IMR-90 (cell line): Measurements from ENCODE around the gene CDX2.

ENCODE experiments used
- BHLHE40 ChIP-seq: fragments of 150-350 bp; IDR thresholded peaks from 2 replicates; pipeline ENCODE4 v1.6.1; 2016; ENCODE audit warnings: mild to moderate bottlenecking, low read depth, low read length
- CEBPB ChIP-seq: IDR thresholded peaks from 2 replicates; pipeline ENCODE4 v1.6.1; 2012; ENCODE audit warnings: low read depth, low read length, improper control_type of control experiment
- MAFK ChIP-seq: IDR thresholded peaks from 2 replicates; pipeline ENCODE4 v1.6.1; 2012; ENCODE audit warnings: low read depth, low read length, improper control_type of control experiment
- MXI1 ChIP-seq: IDR thresholded peaks from 2 replicates; pipeline ENCODE4 v1.6.1; 2012; ENCODE audit warnings: low read depth, mild to moderate bottlenecking, low read length, moderate library complexity, borderline replicate concordance
- NFE2L2 ChIP-seq: fragments of 150-350 bp; IDR thresholded peaks from 2 replicates; pipeline ENCODE4 v1.6.1; 2016; ENCODE audit warnings: low read depth, mild to moderate bottlenecking, low read length
- POLR2A ChIP-seq: IDR thresholded peaks from 2 replicates; pipeline ENCODE4 v1.6.1; 2012; ENCODE audit warnings: mild to moderate bottlenecking, low read depth, low read length
- RAD21 ChIP-seq: IDR thresholded peaks from 2 replicates; pipeline ENCODE4 v1.6.1; 2012; ENCODE audit warnings: low read length, improper control_type of control experiment
- RCOR1 ChIP-seq: IDR thresholded peaks from 2 replicates; pipeline ENCODE4 v1.6.1; 2012; ENCODE audit warnings: mild to moderate bottlenecking, low read length, improper control_type of control experiment; ENCODE audit not compliant: insufficient replicate concordance
- TF ChIP-seq, protein P1 (sequence below): conservative IDR thresholded peaks from 2 replicates; pipeline ENCODE4 v1.5.1; 2012; ENCODE audit warnings: mild to moderate bottlenecking, low read depth, low read length, improper control_type of control experiment
- TF ChIP-seq, protein P2 (sequence below): fragments of 150-350 bp; IDR thresholded peaks from 2 replicates; pipeline ENCODE4 v1.6.1; 2017; ENCODE audit warnings: mild to moderate bottlenecking, antibody characterized with exemption, low read length, low read depth
- TF ChIP-seq, protein P3 (sequence below): fragments of 150-350 bp; IDR thresholded peaks from 2 replicates; pipeline ENCODE4 v1.6.1; 2016; ENCODE audit warnings: low read depth, mild to moderate bottlenecking, low read length, moderate library complexity, borderline replicate concordance

DNA sequence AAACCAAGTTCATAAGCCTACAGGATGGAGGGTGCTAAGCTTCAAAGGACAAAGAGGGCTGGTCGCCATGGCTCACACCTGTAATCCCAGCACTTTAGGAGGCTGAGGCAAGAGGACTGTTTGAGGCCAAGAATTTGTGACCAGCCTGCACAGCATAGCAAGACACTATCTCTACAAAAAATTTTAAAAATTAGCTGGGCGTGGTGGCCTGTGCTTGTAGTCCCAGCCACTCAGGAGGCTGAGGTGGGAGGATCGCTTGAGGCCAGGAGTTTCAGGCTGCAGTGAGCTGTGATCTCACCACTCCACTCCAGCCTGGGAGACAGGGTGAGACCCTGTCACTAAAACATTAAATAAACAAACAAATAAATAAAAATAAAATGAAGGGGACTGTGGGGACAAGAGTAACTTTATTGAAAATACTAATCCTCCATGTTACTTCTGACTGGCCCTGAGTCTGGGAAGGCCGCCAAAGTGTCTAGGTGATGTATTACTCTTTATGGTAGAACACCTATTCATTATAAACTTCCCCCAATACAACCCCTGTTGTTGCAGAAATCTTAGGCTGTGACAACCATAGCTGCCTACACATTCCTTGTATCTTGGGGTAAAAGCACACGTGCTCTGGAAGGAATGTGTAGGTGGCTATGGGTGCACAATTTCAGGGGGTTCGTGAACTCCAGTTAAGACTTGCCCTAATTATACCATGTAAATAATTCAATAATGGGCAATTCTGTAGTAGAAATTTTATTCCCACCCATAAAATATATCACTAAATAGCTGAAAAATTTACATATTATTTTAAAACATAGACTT lies 34.0 kb upstream of the CDX2 start:
- TF ChIP-seq, protein P1, sequence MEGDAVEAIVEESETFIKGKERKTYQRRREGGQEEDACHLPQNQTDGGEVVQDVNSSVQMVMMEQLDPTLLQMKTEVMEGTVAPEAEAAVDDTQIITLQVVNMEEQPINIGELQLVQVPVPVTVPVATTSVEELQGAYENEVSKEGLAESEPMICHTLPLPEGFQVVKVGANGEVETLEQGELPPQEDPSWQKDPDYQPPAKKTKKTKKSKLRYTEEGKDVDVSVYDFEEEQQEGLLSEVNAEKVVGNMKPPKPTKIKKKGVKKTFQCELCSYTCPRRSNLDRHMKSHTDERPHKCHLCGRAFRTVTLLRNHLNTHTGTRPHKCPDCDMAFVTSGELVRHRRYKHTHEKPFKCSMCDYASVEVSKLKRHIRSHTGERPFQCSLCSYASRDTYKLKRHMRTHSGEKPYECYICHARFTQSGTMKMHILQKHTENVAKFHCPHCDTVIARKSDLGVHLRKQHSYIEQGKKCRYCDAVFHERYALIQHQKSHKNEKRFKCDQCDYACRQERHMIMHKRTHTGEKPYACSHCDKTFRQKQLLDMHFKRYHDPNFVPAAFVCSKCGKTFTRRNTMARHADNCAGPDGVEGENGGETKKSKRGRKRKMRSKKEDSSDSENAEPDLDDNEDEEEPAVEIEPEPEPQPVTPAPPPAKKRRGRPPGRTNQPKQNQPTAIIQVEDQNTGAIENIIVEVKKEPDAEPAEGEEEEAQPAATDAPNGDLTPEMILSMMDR: no peak
- TF ChIP-seq, protein P2, sequence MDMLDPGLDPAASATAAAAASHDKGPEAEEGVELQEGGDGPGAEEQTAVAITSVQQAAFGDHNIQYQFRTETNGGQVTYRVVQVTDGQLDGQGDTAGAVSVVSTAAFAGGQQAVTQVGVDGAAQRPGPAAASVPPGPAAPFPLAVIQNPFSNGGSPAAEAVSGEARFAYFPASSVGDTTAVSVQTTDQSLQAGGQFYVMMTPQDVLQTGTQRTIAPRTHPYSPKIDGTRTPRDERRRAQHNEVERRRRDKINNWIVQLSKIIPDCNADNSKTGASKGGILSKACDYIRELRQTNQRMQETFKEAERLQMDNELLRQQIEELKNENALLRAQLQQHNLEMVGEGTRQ: no peak
- TF ChIP-seq RAD21: no peak
- no peak for TF ChIP-seq POLR2A
- TF ChIP-seq, protein P3, sequence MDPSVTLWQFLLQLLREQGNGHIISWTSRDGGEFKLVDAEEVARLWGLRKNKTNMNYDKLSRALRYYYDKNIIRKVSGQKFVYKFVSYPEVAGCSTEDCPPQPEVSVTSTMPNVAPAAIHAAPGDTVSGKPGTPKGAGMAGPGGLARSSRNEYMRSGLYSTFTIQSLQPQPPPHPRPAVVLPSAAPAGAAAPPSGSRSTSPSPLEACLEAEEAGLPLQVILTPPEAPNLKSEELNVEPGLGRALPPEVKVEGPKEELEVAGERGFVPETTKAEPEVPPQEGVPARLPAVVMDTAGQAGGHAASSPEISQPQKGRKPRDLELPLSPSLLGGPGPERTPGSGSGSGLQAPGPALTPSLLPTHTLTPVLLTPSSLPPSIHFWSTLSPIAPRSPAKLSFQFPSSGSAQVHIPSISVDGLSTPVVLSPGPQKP: no peak
- TF ChIP-seq BHLHE40: no peak
- TF ChIP-seq RCOR1: no peak
- no peak for TF ChIP-seq MAFK
- TF ChIP-seq MXI1: no peak
- no peak for TF ChIP-seq NFE2L2
- TF ChIP-seq CEBPB: no peak
